ENCODE measurements around the gene AIG1. TPM values are rescaled to one million over a fixed set of nuclear protein-coding genes. Genes with fewer than 3 reads are reported as not detected.

The AIG1 gene
- total RNA-seq, 1 donor from 2014 or later, result 60.6 TPM

DNA sequence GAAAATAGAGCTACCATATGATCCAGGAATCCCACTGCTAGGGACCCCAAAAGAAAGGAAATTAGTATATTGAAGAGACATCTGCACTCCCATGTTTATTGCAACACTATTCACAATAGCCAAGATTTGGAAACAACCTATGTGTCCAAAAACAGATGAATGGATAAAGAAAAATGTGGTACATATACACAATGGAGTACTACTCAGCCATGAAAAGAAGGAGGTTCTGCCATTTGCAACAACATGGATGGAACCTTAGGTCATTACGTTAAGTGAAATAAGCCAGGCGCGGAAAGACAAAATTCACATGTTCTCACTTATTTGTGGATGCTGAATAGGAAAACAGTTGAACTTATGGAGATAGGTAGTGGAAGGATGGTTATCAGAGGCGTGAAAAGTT, 252.5 kb downstream of the AIG1 start:
- no peak for DNase-seq (ENCODE audit: low read depth)
- no peaks in the 10 kb centered on the region for H3K36me3 ChIP-seq (ENCODE audit: control insufficient read depth, insufficient read depth, low read length)
- FAIRE-seq, result no peak
- H3K27me3 ChIP-seq (ENCODE audit: control insufficient read depth, insufficient read depth, low read length), result no peaks in the 10 kb centered on the region
- TF ChIP-seq, protein P1, sequence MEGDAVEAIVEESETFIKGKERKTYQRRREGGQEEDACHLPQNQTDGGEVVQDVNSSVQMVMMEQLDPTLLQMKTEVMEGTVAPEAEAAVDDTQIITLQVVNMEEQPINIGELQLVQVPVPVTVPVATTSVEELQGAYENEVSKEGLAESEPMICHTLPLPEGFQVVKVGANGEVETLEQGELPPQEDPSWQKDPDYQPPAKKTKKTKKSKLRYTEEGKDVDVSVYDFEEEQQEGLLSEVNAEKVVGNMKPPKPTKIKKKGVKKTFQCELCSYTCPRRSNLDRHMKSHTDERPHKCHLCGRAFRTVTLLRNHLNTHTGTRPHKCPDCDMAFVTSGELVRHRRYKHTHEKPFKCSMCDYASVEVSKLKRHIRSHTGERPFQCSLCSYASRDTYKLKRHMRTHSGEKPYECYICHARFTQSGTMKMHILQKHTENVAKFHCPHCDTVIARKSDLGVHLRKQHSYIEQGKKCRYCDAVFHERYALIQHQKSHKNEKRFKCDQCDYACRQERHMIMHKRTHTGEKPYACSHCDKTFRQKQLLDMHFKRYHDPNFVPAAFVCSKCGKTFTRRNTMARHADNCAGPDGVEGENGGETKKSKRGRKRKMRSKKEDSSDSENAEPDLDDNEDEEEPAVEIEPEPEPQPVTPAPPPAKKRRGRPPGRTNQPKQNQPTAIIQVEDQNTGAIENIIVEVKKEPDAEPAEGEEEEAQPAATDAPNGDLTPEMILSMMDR (IDR thresholded peaks at IDR 0.05; ENCODE audit: insufficient read depth, low read length, severe bottlenecking), result no peak
- no peak overlapping the region for H3K4me3 ChIP-seq (ENCODE audit: low read depth, low read length)

DNA sequence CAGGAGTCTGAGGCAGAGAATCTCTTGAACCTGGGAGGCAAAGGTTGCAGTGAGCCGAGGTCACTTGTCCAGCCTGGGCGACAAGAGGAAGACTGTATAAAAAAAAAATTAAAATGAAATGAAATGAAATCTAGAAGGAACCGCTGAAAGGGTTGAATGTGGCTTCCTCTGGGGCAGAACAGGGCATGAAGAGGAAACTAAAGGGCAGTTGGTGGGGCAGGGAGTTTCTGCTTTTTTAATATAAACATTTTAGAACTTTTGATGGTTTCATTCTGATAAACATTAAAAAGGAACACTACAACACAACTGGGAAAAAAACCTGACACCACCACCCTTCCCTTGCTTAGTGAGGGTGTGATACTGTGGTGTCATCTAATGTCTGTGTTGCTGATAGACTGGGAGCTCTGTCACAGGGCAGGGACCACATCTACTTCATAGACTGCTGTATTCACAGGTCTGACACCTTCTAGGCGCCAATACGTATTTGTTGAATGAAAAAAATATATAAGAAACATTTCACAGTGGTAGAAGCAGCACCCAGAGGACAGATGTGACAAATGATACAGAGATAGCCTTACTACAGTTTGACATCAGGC, 260.9 kb downstream of the AIG1 start:
- H3K4me3 ChIP-seq (ENCODE audit: low read depth, low read length), result no peak overlapping the region
- no peak for DNase-seq (ENCODE audit: low read depth)
- H3K27me3 ChIP-seq (ENCODE audit: control insufficient read depth, insufficient read depth, low read length), result no peaks in the 10 kb centered on the region
- TF ChIP-seq, protein P1 (IDR thresholded peaks at IDR 0.05; ENCODE audit: insufficient read depth, low read length, severe bottlenecking), result no peak
- no peaks in the 10 kb centered on the region for H3K36me3 ChIP-seq (ENCODE audit: control insufficient read depth, insufficient read depth, low read length)
- no peak for FAIRE-seq

DNA sequence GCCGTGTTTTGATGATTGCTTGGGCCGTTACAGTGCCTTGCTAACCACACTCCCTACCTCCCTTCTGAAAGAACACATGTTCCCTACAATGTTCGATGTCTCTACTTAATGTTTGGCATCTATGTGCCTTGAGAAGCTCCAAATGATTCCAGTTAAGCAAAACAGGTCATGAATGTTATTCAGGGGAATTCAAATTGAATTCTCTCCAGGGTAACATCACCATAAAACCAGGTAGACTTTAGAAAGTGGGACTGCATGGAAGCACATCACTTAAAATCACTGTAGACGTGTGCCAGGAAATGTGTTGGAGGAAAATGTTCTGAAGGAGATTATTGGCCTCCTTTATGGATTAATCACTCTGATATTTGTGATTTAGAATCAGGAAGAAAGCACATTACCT, 261.7 kb downstream of the AIG1 start:
- TF ChIP-seq, protein P1 (IDR thresholded peaks at IDR 0.05; ENCODE audit: insufficient read depth, low read length, severe bottlenecking), result no peak
- Histone ChIP-seq H3K4me3 (ENCODE audit: low read depth, low read length) (no peak overlapping the region), H3K36me3 (ENCODE audit: control insufficient read depth, insufficient read depth, low read length) (no peaks in the 10 kb centered on the region), H3K27me3 (ENCODE audit: control insufficient read depth, insufficient read depth, low read length) (no peaks in the 10 kb centered on the region)
- FAIRE-seq (no peak), DNase-seq (ENCODE audit: low read depth) (no peak)

DNA sequence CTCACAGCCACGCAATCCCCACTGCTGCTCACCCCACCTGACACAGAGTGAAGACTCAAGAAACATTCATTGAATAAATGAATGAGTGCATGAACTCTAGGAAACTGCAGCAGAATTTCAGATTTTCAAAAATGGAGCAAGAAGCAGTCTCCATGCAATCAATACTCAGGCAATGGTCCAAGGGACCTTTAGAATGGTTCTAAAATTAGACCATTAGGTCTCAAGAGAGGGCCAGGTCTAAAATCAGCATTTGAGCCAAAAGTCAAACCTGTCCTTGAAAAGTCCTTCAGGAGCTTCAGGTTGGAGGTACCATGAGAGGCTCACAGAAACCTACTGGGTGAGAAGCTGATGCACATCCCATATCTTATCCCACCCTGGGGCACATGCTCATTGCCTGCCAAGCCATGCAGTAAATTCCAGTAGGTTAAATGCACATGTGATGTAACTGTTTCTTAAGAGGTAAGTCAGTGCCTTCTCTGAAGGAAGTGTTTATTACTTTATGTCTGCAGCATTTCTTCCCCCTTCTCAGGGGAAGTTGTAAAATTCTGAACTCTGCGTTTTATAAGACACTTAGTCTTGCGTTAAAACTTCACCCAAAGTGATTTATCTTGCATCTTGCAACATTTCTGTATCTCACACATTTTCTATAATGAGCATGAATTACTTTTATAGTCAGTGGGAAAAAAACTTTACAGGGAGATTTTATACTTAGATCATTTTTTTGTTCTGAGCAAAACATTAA, 263.2 kb downstream of the AIG1 start:
- no peak for FAIRE-seq
- no peak overlapping the region for H3K4me3 ChIP-seq (ENCODE audit: low read depth, low read length)
- TF ChIP-seq, protein P1 (IDR thresholded peaks at IDR 0.05; ENCODE audit: insufficient read depth, low read length, severe bottlenecking), result no peak
- peak; percentile 48 for DNase-seq (ENCODE audit: low read depth)
- no peaks in the 10 kb centered on the region for H3K36me3 ChIP-seq (ENCODE audit: control insufficient read depth, insufficient read depth, low read length)
- no peaks in the 10 kb centered on the region for H3K27me3 ChIP-seq (ENCODE audit: control insufficient read depth, insufficient read depth, low read length)

DNA sequence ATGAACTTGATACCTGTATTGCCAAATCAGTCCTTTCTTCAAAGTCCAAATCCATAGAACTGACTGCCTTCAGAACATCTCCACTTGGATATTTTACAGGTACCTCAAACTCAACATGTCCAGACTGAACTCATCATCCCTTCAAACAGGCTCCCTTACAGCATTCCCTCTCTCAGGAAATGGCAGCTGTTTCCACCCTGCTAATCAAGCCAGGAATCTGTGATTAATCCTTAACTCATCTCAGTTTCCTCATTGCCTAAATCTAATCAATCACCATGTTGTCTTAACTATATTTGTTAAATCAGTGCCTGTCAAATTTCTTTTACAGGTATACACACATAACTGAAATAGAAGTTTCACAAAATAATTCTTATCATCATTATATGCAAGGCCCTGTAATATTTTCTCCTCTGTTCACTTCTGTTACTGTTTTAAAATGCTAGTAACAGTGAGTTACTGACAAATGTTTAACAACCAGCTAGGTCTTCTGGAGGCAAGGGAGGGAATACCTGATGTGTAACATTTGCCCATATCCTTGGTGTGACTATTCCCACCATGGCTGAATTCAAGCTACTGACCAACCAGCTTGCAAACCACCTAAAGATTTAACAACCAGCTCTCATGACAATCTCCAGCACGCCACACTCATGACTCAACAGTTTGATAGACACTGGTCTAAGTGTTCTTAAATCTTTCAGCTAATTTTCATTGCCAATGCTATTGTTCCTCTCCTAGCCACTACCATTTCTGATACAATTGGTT, 264.9 kb downstream of the AIG1 start:
- Histone ChIP-seq H3K27me3 (ENCODE audit: control insufficient read depth, insufficient read depth, low read length) (no peaks in the 10 kb centered on the region), H3K4me3 (ENCODE audit: low read depth, low read length) (no peak overlapping the region), H3K36me3 (ENCODE audit: control insufficient read depth, insufficient read depth, low read length) (no peaks in the 10 kb centered on the region)
- FAIRE-seq (no peak), DNase-seq (ENCODE audit: low read depth) (peak; percentile 98)
- TF ChIP-seq, protein P1 (IDR thresholded peaks at IDR 0.05; ENCODE audit: insufficient read depth, low read length, severe bottlenecking), result no peak

Measured in bronchial epithelial cell (primary cell).